Raji (cell line): Measurements from ENCODE around the gene GRAP2.

Source experiments
- POLR2A ChIP-seq: IDR thresholded peaks from 2 replicates; pipeline ENCODE4 v1.6.1; 2011; ENCODE audit warnings: low read depth, low read length, control low read depth; ENCODE audit not compliant: insufficient read depth

GRAP2 gene

GRCh38 chr22:39895682-39896081 is 5.2 kb upstream of the GRAP2 start:
- no peak for TF ChIP-seq POLR2A

- no peak for TF ChIP-seq POLR2A
Measured at GRCh38 chr22:39896313-39896996, 4.4 kb upstream of the GRAP2 start.

- no peak for TF ChIP-seq POLR2A
Measured at GRCh38 chr22:39897841-39898240, 3.0 kb upstream of the GRAP2 start.

- TF ChIP-seq POLR2A: no peak
Measured at GRCh38 chr22:39898997-39899396, 1.9 kb upstream of the GRAP2 start.

- TF ChIP-seq POLR2A: no peak
Measured at GRCh38 chr22:39901565-39902146, 772 bp downstream of the GRAP2 start.

GRCh38 chr22:39904862-39905261 is 4.0 kb downstream of the GRAP2 start:
- no peak for TF ChIP-seq POLR2A

GRCh38 chr22:39905687-39906086 is 4.8 kb downstream of the GRAP2 start:
- no peak for TF ChIP-seq POLR2A

- TF ChIP-seq POLR2A: no peak
Measured at GRCh38 chr22:39906207-39906606, 5.3 kb downstream of the GRAP2 start.

- TF ChIP-seq POLR2A: no peak
Measured at GRCh38 chr22:39907047-39907446, 6.2 kb downstream of the GRAP2 start.

GRCh38 chr22:39907605-39908097 is 6.8 kb downstream of the GRAP2 start:
- no peak for TF ChIP-seq POLR2A

- TF ChIP-seq POLR2A: no peak
Measured at GRCh38 chr22:39908136-39908535, 7.3 kb downstream of the GRAP2 start.

- TF ChIP-seq POLR2A: no peak
Measured at GRCh38 chr22:39908737-39909136, 7.9 kb downstream of the GRAP2 start.

- TF ChIP-seq POLR2A: no peak
Measured at GRCh38 chr22:39910876-39911613, 10.2 kb downstream of the GRAP2 start.

- TF ChIP-seq POLR2A: no peak
Measured at GRCh38 chr22:39913321-39913720, 12.4 kb downstream of the GRAP2 start.

GRCh38 chr22:39913886-39914285 is 13.0 kb downstream of the GRAP2 start:
- TF ChIP-seq POLR2A: no peak

GRCh38 chr22:39914584-39914983 is 13.7 kb downstream of the GRAP2 start:
- no peak for TF ChIP-seq POLR2A
